ENCODE data around the gene GRID2.

Gene GRID2

DNA sequence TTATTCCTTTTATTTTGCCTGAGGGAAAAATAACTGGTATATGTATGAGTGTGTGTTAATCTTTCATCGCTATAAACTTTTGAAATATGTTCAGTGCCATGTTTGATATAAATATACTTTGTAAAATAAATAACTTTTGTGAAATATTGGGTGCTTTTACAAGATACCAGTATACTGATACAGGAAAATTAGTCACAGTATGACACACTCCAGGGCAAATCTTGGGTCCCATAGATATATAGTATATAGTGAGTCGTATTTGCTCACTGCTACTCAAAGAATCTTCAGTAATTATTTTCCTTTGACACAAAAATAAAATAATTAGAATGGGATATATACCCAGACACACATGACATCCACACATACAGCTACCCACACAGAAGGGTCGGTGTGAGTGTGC is 472.3 kb downstream of the GRID2 start:
- ATAC-seq = no peak
- TF ChIP-seq, protein P1, sequence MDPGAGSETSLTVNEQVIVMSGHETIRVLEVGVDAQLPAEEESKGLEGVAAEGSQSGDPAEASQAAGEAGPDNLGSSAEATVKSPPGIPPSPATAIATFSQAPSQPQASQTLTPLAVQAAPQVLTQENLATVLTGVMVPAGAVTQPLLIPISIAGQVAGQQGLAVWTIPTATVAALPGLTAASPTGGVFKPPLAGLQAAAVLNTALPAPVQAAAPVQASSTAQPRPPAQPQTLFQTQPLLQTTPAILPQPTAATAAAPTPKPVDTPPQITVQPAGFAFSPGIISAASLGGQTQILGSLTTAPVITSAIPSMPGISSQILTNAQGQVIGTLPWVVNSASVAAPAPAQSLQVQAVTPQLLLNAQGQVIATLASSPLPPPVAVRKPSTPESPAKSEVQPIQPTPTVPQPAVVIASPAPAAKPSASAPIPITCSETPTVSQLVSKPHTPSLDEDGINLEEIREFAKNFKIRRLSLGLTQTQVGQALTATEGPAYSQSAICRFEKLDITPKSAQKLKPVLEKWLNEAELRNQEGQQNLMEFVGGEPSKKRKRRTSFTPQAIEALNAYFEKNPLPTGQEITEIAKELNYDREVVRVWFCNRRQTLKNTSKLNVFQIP (CRISPR knock-in tag; IDR thresholded peaks at IDR 0.05; ENCODE audit: borderline replicate concordance, low read depth) = no peak
- TF ChIP-seq, protein P2, sequence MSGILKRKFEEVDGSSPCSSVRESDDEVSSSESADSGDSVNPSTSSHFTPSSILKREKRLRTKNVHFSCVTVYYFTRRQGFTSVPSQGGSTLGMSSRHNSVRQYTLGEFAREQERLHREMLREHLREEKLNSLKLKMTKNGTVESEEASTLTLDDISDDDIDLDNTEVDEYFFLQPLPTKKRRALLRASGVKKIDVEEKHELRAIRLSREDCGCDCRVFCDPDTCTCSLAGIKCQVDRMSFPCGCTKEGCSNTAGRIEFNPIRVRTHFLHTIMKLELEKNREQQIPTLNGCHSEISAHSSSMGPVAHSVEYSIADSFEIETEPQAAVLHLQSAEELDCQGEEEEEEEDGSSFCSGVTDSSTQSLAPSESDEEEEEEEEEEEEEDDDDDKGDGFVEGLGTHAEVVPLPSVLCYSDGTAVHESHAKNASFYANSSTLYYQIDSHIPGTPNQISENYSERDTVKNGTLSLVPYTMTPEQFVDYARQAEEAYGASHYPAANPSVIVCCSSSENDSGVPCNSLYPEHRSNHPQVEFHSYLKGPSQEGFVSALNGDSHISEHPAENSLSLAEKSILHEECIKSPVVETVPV (CRISPR knock-in tag; IDR thresholded peaks at IDR 0.05) = no peak
- no peak for TF ChIP-seq GLIS3 (CRISPR knock-in tag; IDR thresholded peaks at IDR 0.05)
- no peak for TF ChIP-seq ZFP3 (CRISPR knock-in tag; IDR thresholded peaks at IDR 0.05)
- TF ChIP-seq PPARA (CRISPR knock-in tag; IDR thresholded peaks at IDR 0.05; ENCODE audit: borderline replicate concordance) = no peak
- TF ChIP-seq ZNF565 (CRISPR knock-in tag; conservative IDR thresholded peaks at IDR 0.05; ENCODE audit: low read depth) = no peak
- no peak for TF ChIP-seq ARNTL (CRISPR knock-in tag; IDR thresholded peaks at IDR 0.05; ENCODE audit: borderline replicate concordance, low read depth)
- TF ChIP-seq BACH2 (CRISPR knock-in tag; IDR thresholded peaks at IDR 0.05; ENCODE audit: borderline replicate concordance) = no peak
- TF ChIP-seq ISL1 (CRISPR knock-in tag; IDR thresholded peaks at IDR 0.05) = no peak
- TF ChIP-seq TCF4 (CRISPR knock-in tag; IDR thresholded peaks at IDR 0.05; ENCODE audit: borderline replicate concordance) = no peak
- no peak for TF ChIP-seq CSDC2 (CRISPR knock-in tag; IDR thresholded peaks at IDR 0.05)
- TF ChIP-seq, protein P3, sequence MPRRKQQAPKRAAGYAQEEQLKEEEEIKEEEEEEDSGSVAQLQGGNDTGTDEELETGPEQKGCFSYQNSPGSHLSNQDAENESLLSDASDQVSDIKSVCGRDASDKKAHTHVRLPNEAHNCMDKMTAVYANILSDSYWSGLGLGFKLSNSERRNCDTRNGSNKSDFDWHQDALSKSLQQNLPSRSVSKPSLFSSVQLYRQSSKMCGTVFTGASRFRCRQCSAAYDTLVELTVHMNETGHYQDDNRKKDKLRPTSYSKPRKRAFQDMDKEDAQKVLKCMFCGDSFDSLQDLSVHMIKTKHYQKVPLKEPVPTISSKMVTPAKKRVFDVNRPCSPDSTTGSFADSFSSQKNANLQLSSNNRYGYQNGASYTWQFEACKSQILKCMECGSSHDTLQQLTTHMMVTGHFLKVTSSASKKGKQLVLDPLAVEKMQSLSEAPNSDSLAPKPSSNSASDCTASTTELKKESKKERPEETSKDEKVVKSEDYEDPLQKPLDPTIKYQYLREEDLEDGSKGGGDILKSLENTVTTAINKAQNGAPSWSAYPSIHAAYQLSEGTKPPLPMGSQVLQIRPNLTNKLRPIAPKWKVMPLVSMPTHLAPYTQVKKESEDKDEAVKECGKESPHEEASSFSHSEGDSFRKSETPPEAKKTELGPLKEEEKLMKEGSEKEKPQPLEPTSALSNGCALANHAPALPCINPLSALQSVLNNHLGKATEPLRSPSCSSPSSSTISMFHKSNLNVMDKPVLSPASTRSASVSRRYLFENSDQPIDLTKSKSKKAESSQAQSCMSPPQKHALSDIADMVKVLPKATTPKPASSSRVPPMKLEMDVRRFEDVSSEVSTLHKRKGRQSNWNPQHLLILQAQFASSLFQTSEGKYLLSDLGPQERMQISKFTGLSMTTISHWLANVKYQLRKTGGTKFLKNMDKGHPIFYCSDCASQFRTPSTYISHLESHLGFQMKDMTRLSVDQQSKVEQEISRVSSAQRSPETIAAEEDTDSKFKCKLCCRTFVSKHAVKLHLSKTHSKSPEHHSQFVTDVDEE (CRISPR knock-in tag; IDR thresholded peaks at IDR 0.05) = no peak
- TF ChIP-seq, protein P4, sequence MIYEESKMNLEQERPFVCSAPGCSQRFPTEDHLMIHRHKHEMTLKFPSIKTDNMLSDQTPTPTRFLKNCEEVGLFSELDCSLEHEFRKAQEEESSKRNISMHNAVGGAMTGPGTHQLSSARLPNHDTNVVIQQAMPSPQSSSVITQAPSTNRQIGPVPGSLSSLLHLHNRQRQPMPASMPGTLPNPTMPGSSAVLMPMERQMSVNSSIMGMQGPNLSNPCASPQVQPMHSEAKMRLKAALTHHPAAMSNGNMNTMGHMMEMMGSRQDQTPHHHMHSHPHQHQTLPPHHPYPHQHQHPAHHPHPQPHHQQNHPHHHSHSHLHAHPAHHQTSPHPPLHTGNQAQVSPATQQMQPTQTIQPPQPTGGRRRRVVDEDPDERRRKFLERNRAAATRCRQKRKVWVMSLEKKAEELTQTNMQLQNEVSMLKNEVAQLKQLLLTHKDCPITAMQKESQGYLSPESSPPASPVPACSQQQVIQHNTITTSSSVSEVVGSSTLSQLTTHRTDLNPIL (CRISPR knock-in tag; IDR thresholded peaks at IDR 0.05; ENCODE audit: low read depth) = no peak

DNA sequence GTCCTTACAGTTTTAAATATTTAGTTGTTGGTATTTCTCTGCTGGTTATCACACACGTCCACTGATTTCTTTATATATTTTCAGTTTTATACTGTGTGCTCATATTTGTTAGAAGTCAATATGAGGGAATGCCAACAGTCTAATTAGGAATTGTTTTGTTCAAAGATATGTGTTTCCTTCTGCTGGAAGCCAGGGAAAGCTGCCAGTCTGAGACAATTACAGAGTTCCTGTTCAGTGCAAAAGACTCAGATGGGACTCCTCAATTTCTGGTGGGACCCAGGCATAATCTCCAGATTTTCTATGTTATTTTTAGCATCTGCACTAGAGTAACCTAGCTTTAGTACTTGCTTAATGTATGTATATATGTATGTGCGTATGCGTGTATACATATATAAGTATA is 486.0 kb downstream of the GRID2 start:
- TF ChIP-seq ZC3H10 (CRISPR knock-in tag; IDR thresholded peaks at IDR 0.05) = no peak
- TF ChIP-seq ZNF70 (CRISPR knock-in tag; IDR thresholded peaks at IDR 0.05) = no peak
- no peak for TF ChIP-seq GLIS3 (CRISPR knock-in tag; IDR thresholded peaks at IDR 0.05)
- ATAC-seq = no peak

DNA sequence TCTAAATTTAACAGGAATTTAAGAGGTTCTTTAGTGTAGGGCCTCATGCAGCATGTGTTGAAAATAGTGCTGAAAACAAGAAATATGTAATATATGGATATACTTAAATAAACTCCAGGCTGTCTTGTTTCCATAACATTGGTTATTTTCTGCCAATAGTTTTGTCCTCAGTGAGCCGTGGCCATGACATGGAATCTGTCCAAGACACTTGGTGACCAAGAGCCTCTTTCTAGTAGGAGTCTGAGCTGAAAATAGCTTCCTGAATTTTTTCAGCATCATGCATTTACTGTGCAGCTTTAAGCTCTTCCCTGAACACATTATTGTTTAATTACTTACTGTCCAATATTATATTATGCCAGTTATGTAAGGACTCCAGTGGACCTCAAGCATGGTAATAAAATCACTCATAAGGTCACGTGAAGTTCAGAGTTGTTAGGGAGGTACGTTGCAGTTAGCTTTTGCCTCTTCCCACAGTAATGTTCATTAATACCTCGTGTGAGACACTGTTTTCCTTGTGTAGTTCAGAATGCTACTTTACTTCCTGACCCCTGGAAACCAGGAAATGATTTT is 488.2 kb downstream of the GRID2 start:
- no peak for TF ChIP-seq TOX (CRISPR knock-in tag; IDR thresholded peaks at IDR 0.05; ENCODE audit: borderline replicate concordance)
- no peak for TF ChIP-seq RARB (CRISPR knock-in tag; IDR thresholded peaks at IDR 0.05)
- TF ChIP-seq, protein P1 (CRISPR knock-in tag; IDR thresholded peaks at IDR 0.05; ENCODE audit: borderline replicate concordance, low read depth) = no peak
- TF ChIP-seq ZNF70 (CRISPR knock-in tag; IDR thresholded peaks at IDR 0.05) = no peak
- no peak for ATAC-seq

DNA sequence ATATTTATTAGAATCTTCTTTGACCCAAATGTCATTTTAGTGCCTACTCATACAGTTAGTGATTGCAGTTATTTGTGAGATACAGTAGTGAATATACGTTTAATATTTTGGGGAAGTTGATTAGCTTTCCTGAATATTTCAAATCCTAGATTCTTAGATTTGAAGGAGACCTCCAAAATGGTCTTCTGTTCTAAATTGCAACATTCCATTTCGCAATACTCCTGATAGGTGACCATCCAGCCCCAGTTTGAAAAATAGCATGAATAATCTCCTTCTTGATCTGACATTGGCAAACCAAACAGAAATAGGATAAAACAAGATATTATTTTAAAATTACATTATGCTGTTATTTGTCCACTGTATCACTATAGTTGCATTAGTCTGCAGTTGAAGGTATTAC is 505.6 kb downstream of the GRID2 start:
- ATAC-seq = no peak
- no peak for TF ChIP-seq CSDC2 (CRISPR knock-in tag; IDR thresholded peaks at IDR 0.05)
- TF ChIP-seq, protein P3 (CRISPR knock-in tag; IDR thresholded peaks at IDR 0.05) = no peak
- no peak for TF ChIP-seq ZNF565 (CRISPR knock-in tag; conservative IDR thresholded peaks at IDR 0.05; ENCODE audit: low read depth)
- no peak for TF ChIP-seq ISL1 (CRISPR knock-in tag; IDR thresholded peaks at IDR 0.05)
- TF ChIP-seq ESRRG (CRISPR knock-in tag; IDR thresholded peaks at IDR 0.05) = no peak
- no peak for TF ChIP-seq ZFP3 (CRISPR knock-in tag; IDR thresholded peaks at IDR 0.05)
- TF ChIP-seq TCF4 (CRISPR knock-in tag; IDR thresholded peaks at IDR 0.05; ENCODE audit: borderline replicate concordance) = no peak
- no peak for TF ChIP-seq ARNTL (CRISPR knock-in tag; IDR thresholded peaks at IDR 0.05; ENCODE audit: borderline replicate concordance, low read depth)
- TF ChIP-seq RARB (CRISPR knock-in tag; IDR thresholded peaks at IDR 0.05) = no peak
- TF ChIP-seq OSR1 (CRISPR knock-in tag; IDR thresholded peaks at IDR 0.05) = no peak
- no peak for TF ChIP-seq PPARA (CRISPR knock-in tag; IDR thresholded peaks at IDR 0.05; ENCODE audit: borderline replicate concordance)
- TF ChIP-seq ZNF70 (CRISPR knock-in tag; IDR thresholded peaks at IDR 0.05) = no peak
- TF ChIP-seq GLIS3 (CRISPR knock-in tag; IDR thresholded peaks at IDR 0.05) = no peak
- TF ChIP-seq, protein P1 (CRISPR knock-in tag; IDR thresholded peaks at IDR 0.05; ENCODE audit: borderline replicate concordance, low read depth) = no peak

Measured in SK-N-SH treated with all-trans-retinoic acid at 6 μM for 48 hours (cell line).